HepG2 (cell line): ENCODE measurements around the gene ART1. TPM values are rescaled to one million over a fixed set of nuclear protein-coding genes. Genes with fewer than 3 reads are reported as not detected.

Experiments used
- EEA1 ChIP-seq: sonication (generic); formaldehyde crosslinking; IDR thresholded peaks from 2 replicates; pipeline ENCODE4 v1.5.1; 2020; ENCODE audit warnings: mild to moderate bottlenecking, missing genetic modification reagents, borderline replicate concordance
- FOXP1 ChIP-seq, 2 experiments: fragments of 450-650 bp in 1 of 2; IDR thresholded peaks; 2 replicates each; pipeline ENCODE4 v1.6.1; 2017 to 2018; ENCODE audit warnings: antibody characterized with exemption in 1 of 2
- TCF7 ChIP-seq: sonication (generic); IDR thresholded peaks from 2 replicates; pipeline ENCODE4 v1.6.1; 2016; ENCODE audit warnings: antibody characterized with exemption, low read depth
- ZFP36L2 ChIP-seq: sonication (generic); formaldehyde crosslinking; IDR thresholded peaks from 2 replicates; pipeline ENCODE4 v1.4.0; 2020; ENCODE audit warnings: missing genetic modification reagents
- ZNF17 ChIP-seq: sonication (generic); formaldehyde crosslinking; IDR thresholded peaks from 2 replicates; pipeline ENCODE4 v1.5.0; 2020; ENCODE audit warnings: mild to moderate bottlenecking, missing genetic modification reagents
- ZNF607 ChIP-seq: sonication (generic); formaldehyde crosslinking; IDR thresholded peaks from 2 replicates; pipeline ENCODE4 v1.5.1; 2020; ENCODE audit warnings: missing genetic modification reagents, mild to moderate bottlenecking, borderline replicate concordance
- ZSCAN29 ChIP-seq: sonication (generic); formaldehyde crosslinking; conservative IDR thresholded peaks from 2 replicates; pipeline ENCODE4 v1.4.0; 2020; ENCODE audit warnings: mild to moderate bottlenecking, missing genetic modification reagents
- polyA plus RNA-seq, 8 experiments: library from polyadenylated mRNA; depleted of rRNA in 3 of 8; stranded (reverse) in 7 of 8; unstranded in 1 of 8; fragments of >200 nt; fragmentation: Illumina TruSeq in 4 of 8; extraction: Trizol in 4 of 8; gene quantifications; 2 replicates each; pipeline versions ENCODE4 v1.2.1 to v1.2.3, GENCODE V29; 2011 to 2016; ENCODE audit warnings: low read depth in 4 of 8, missing spikeins in 1 of 8, mixed read lengths in 1 of 8; ENCODE audit not compliant: insufficient read depth in 1 of 8
- small RNA-seq, 3 experiments: library from RNA; depleted of rRNA; stranded (forward); fragments of <200 nt; gene quantifications; one replicate each; pipeline ENCODE3, GENCODE V24; 2012; ENCODE audit warnings: low read depth in 2 of 3, low replicate concordance in 1 of 3; ENCODE audit not compliant: insufficient read length in 3 of 3, insufficient read depth in 2 of 3
- total RNA-seq, 5 experiments: library from RNA; depleted of rRNA; stranded (reverse); fragments of >200 nt; fragmentation: Illumina TruSeq; extraction: Trizol; gene quantifications; 2 replicates each; pipeline ENCODE4 v1.2.3, GENCODE V29; 2016; ENCODE audit warnings: low read depth in 1 of 5
- TF ChIP-seq, protein P1 (sequence below): sonication (generic); formaldehyde crosslinking; conservative IDR thresholded peaks from 2 replicates; pipeline ENCODE4 v1.4.0; 2020; ENCODE audit warnings: mild to moderate bottlenecking, missing genetic modification reagents, moderate library complexity
- TF ChIP-seq, protein P2 (sequence below): IDR thresholded peaks from 2 replicates; pipeline ENCODE4 v1.6.1; 2012; ENCODE audit warnings: low read depth, low read length, improper control_type of control experiment

The ART1 gene
- total and polyA plus RNA-seq, 2 of the 13 experiments (the other 11 are each of a cell fraction or from before 2014, with no cell fraction given) = not detected

DNA sequence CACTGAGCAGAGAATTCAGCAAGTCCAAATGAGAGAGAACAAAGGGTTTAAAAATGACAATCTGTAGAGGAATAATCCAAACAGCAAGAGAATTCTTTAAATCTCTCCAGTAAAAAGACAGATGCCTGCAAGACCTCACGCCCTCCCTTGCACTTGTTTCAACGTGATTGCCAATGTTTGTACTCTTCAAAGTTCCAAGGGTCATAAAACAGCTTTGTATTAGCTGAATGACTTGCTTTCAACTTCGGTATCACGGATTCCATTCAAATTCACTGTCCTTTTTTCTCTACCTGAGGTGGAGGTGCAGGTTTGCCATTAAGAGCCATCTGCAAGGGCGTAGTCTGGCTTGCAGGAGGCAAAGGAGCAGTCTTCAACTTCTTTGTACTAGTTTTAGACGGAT lies 67.3 kb downstream of the ART1 start (continued):
- TF ChIP-seq, protein P1, sequence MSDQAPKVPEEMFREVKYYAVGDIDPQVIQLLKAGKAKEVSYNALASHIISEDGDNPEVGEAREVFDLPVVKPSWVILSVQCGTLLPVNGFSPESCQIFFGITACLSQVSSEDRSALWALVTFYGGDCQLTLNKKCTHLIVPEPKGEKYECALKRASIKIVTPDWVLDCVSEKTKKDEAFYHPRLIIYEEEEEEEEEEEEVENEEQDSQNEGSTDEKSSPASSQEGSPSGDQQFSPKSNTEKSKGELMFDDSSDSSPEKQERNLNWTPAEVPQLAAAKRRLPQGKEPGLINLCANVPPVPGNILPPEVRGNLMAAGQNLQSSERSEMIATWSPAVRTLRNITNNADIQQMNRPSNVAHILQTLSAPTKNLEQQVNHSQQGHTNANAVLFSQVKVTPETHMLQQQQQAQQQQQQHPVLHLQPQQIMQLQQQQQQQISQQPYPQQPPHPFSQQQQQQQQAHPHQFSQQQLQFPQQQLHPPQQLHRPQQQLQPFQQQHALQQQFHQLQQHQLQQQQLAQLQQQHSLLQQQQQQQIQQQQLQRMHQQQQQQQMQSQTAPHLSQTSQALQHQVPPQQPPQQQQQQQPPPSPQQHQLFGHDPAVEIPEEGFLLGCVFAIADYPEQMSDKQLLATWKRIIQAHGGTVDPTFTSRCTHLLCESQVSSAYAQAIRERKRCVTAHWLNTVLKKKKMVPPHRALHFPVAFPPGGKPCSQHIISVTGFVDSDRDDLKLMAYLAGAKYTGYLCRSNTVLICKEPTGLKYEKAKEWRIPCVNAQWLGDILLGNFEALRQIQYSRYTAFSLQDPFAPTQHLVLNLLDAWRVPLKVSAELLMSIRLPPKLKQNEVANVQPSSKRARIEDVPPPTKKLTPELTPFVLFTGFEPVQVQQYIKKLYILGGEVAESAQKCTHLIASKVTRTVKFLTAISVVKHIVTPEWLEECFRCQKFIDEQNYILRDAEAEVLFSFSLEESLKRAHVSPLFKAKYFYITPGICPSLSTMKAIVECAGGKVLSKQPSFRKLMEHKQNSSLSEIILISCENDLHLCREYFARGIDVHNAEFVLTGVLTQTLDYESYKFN (CRISPR knock-in tag) = peak; percentile 34; the same call in 1 of the 2 replicates
- no peak for TF ChIP-seq ZNF607 (CRISPR knock-in tag)
- TF ChIP-seq ZFP36L2 = no peak
- no peak for TF ChIP-seq ZNF17 (CRISPR knock-in tag)
- TF ChIP-seq, protein P2, sequence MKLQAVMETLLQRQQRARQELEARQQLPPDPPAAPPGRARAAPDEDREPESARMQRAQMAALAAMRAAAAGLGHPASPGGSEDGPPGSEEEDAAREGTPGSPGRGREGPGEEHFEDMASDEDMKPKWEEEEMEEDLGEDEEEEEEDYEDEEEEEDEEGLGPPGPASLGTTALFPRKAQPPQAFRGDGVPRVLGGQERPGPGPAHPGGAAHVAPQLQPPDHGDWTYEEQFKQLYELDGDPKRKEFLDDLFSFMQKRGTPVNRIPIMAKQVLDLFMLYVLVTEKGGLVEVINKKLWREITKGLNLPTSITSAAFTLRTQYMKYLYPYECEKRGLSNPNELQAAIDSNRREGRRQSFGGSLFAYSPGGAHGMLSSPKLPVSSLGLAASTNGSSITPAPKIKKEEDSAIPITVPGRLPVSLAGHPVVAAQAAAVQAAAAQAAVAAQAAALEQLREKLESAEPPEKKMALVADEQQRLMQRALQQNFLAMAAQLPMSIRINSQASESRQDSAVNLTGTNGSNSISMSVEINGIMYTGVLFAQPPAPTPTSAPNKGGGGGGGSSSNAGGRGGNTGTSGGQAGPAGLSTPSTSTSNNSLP = no peak
- peak; percentile 57 for TF ChIP-seq TCF7
- TF ChIP-seq EEA1 (CRISPR knock-in tag) = no peak
- TF ChIP-seq ZSCAN29 (CRISPR knock-in tag) = no peak
- TF ChIP-seq FOXP1 (IDR thresholded peaks at IDR 0.05) = no peak
- peak; percentile 8; the same call in 1 of the 2 replicates for TF ChIP-seq FOXP1 (CRISPR knock-in tag; IDR thresholded peaks at IDR 0.05)

Small RNA genes within 50 kb of the gene (small RNA-seq; reads per million reads assigned to genes)
- gene RF00019 = 0 reads per million in 3 experiments

Other genes with a start within 250 kb of the ART1 start
- gene ART5, start 3.1 kb upstream of the ART1 start, total RNA-seq (2016; rRNA removed; fragmentation: Illumina TruSeq; extraction: Trizol) = 0.52 and 0.93 TPM in 2 replicates
- gene ART5, start 3.1 kb upstream of the ART1 start, polyA plus RNA-seq (2011; rRNA removed) = 0.48 and 0.55 TPM in 2 replicates
- 0.27 and 0.71 TPM in 2 replicates for gene CHRNA10, start 26.3 kb downstream of the ART1 start, total RNA-seq (2016; rRNA removed; fragmentation: Illumina TruSeq; extraction: Trizol)
- 0.44 and 0.53 TPM in 2 replicates for gene CHRNA10, start 26.3 kb downstream of the ART1 start, polyA plus RNA-seq (2011; rRNA removed)
- 85.3 and 126 TPM in 2 replicates for gene NUP98, start 152.4 kb downstream of the ART1 start, total RNA-seq (2016; rRNA removed; fragmentation: Illumina TruSeq; extraction: Trizol)
- gene NUP98, start 152.4 kb downstream of the ART1 start, polyA plus RNA-seq (2011; rRNA removed) = 73.6 and 76.6 TPM in 2 replicates
- gene PGAP2, start 163.4 kb downstream of the ART1 start, total RNA-seq (2016; rRNA removed; fragmentation: Illumina TruSeq; extraction: Trizol) = 16.8 and 21.5 TPM in 2 replicates
- gene PGAP2, start 163.4 kb downstream of the ART1 start, polyA plus RNA-seq (2011; rRNA removed) = 46.8 and 47.8 TPM in 2 replicates
- gene RHOG, start 195.8 kb downstream of the ART1 start, total RNA-seq (2016; rRNA removed; fragmentation: Illumina TruSeq; extraction: Trizol) = 7.7 TPM in 2 replicates
- 23.4 and 27.1 TPM in 2 replicates for gene RHOG, start 195.8 kb downstream of the ART1 start, polyA plus RNA-seq (2011; rRNA removed)
- gene STIM1, start 210.5 kb downstream of the ART1 start, total RNA-seq (2016; rRNA removed; fragmentation: Illumina TruSeq; extraction: Trizol) = 16.3 and 19.2 TPM in 2 replicates
- 28.5 and 33.3 TPM in 2 replicates for gene STIM1, start 210.5 kb downstream of the ART1 start, polyA plus RNA-seq (2011; rRNA removed)